GM23248 (cell line): ENCODE results near the gene PSMB4. TPM values are rescaled to one million over a fixed set of nuclear protein-coding genes. Genes with fewer than 3 reads are reported as not detected.

ENCODE experiments used
- DNase-seq: peaks from one replicate; pipeline ENCODE4 v3.0.0-alpha.2; 2015
- H2AFZ ChIP-seq: fragments of 200-600 bp; sonication (generic); 2 replicates; pipeline ENCODE4 v1.6.1; 2016; ENCODE audit warnings: antibody characterized with exemption
- H3F3A ChIP-seq: fragments of 200-600 bp; sonication (generic); 2 replicates; pipeline ENCODE4 v1.6.1; 2016; ENCODE audit warnings: mild to moderate bottlenecking, antibody characterized with exemption, mixed run types; ENCODE audit not compliant: insufficient read depth
- H3K27ac ChIP-seq: fragments of 200-600 bp; sonication (generic); 2 replicates; pipeline ENCODE4 v1.5.1; 2016; ENCODE audit warnings: mild to moderate bottlenecking
- H3K27me3 ChIP-seq: fragments of 200-600 bp; sonication (generic); replicated peaks from 2 replicates; pipeline ENCODE4 v1.6.1; 2016; ENCODE audit warnings: mild to moderate bottlenecking; ENCODE audit not compliant: insufficient read depth
- H3K36me3 ChIP-seq: fragments of 200-600 bp; sonication (generic); 2 replicates; pipeline ENCODE4 v1.6.1; 2016; ENCODE audit warnings: low read depth, mild to moderate bottlenecking
- H3K4me1 ChIP-seq: fragments of 200-600 bp; sonication (generic); 2 replicates; pipeline ENCODE4 v1.6.1; 2016; ENCODE audit warnings: mild to moderate bottlenecking; ENCODE audit not compliant: insufficient read depth
- H3K4me2 ChIP-seq: fragments of 200-600 bp; sonication (generic); one replicate; pipeline ENCODE4 v1.6.1; 2016; ENCODE audit warnings: mild to moderate bottlenecking; ENCODE audit not compliant: unreplicated experiment
- H3K4me3 ChIP-seq: fragments of 200-600 bp; sonication (generic); 2 replicates; pipeline ENCODE4 v1.5.1; 2016; ENCODE audit warnings: mild to moderate bottlenecking
- H3K79me2 ChIP-seq: fragments of 200-600 bp; sonication (generic); 2 replicates; pipeline ENCODE4 v1.6.1; 2016; ENCODE audit warnings: mild to moderate bottlenecking; ENCODE audit not compliant: insufficient read depth
- H3K9ac ChIP-seq: fragments of 200-600 bp; sonication (generic); 2 replicates; pipeline ENCODE4 v1.6.1; 2016; ENCODE audit warnings: mild to moderate bottlenecking
- H3K9me2 ChIP-seq: fragments of 200-600 bp; sonication (generic); 2 replicates; pipeline ENCODE4 v1.6.1; 2016; ENCODE audit warnings: mixed run types, mild to moderate bottlenecking, moderate library complexity; ENCODE audit not compliant: insufficient read depth
- H3K9me3 ChIP-seq: fragments of 200-600 bp; sonication (generic); one replicate; pipeline ENCODE4 v1.6.1; 2017; ENCODE audit warnings: low read depth
- H4K20me1 ChIP-seq: fragments of 200-600 bp; sonication (generic); 2 replicates; pipeline ENCODE4 v1.6.0; 2016; ENCODE audit not compliant: insufficient read depth
- EZH2 ChIP-seq: fragments of 200-600 bp; sonication (generic); IDR thresholded peaks from 2 replicates; pipeline ENCODE4 v1.6.1; 2018; ENCODE audit warnings: antibody characterized with exemption, mild to moderate bottlenecking; ENCODE audit not compliant: insufficient read depth, poor library complexity, severe bottlenecking
- EZH2phosphoT487 ChIP-seq: fragments of 200-600 bp; sonication (generic); IDR thresholded peaks from 2 replicates; pipeline ENCODE4 v1.6.1; 2018; ENCODE audit warnings: antibody characterized with exemption, moderate library complexity, mild to moderate bottlenecking, low read depth; ENCODE audit not compliant: insufficient read depth
- WGBS, 2 experiments: methylation state at CpG; one replicate each; pipeline ENCODE4 v1.1.6; 2015 to 2017; ENCODE audit warnings: low lambda C conversion rate in 2 of 2, low coverage in 1 of 2; ENCODE audit errors: missing lambda C conversion rate in 2 of 2; 5-methylcytosine and 5-hydroxymethylcytosine counted together
- in situ Hi-C: fragments of 300-500 bp; cut with MboI; formaldehyde crosslinking; loops from 2 replicates; pipeline ENCODE4 v1.15.0; 2020
- polyA plus RNA-seq: library from polyadenylated mRNA; unstranded; fragments of >200 nt; fragmentation: Nextera tagmentation; extraction: Ambion mirVana; gene quantifications from 2 replicates; pipeline ENCODE4 v1.2.1, GENCODE V29; 2016
- total RNA-seq: library from RNA; depleted of rRNA; stranded (reverse); fragments of >200 nt; shearing (Covaris generic); gene quantifications from 2 replicates; pipeline ENCODE4 v1.2.3, GENCODE V29; 2014

Gene PSMB4
- total and polyA plus RNA-seq, 2 experiments from 2014 or later = 193 to 262 TPM

DNA sequence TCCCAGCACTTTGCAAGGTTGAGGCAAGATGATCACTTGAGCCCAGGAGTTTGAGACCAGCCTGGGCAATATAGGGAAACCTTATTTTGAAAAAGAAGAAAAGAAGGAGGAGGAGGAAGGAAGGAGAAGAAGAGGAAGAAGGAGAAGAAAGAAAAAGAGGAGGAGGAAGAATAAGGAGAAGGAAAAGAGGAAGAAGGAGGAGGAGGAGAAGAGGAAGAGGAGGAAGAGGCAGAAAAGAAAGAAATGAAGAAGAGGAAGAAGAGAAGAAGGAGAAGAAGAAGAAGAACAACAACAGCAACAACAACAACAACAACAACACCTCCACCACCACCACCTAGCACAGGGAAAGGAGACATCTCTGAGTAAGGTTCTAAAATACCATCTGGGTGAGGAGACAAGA, 37.5 kb upstream of the PSMB4 start:
- in situ Hi-C loops = no loop called here
- H3K4me3 ChIP-seq = no peak overlapping the region

DNA sequence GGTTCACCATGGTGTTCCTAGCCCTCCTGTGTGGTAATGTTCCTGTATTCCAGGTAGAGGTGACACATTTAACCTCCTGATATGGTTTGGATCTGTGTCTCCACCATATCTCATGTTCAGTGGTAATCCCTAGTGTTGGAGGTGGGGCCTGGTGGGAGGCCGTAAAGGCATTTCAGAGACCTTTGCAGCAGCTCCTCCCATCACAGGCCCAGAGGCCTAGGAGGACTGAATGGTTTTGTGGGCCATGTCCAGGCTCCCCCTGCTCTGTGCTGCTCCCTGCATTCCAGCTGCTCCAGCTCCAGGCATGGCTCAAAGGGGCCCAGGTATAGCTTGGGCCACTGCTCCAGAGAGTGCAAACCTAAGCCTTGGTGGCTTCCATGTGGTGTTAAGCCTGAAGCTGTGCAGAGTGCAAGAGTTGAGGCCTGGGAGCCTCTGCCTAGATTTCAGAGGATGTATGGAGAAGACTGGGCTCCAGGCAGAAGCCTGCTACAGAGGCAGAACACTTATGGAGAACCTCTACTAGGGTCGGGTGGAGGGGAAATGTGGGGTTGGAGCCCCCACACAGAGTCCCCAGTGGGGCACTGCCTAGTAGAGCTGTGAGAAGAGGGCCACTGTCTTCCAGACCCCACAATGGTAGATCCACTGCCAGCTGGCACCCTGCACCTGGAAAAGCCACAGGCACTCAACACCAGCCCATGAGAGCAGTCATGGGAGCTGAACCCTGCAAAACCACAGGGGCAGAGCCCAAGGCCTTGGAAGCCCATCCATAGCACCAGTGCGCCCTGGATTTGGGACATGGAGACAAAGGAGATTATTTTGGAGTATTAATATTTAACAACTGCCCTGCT, 36.8 kb upstream of the PSMB4 start:
- H2AFZ ChIP-seq = no peak overlapping the region
- no peak overlapping the region for H3K4me3 ChIP-seq
- H3K9ac ChIP-seq = no peak overlapping the region
- no peaks in the 10 kb centered on the region for H3K79me2 ChIP-seq
- 54 to 62% methylated on average over 3 of the region's 3 CpGs for WGBS, 2 experiments
- no peaks in the 10 kb centered on the region for H3K9me3 ChIP-seq
- DNase-seq = no peak
- TF ChIP-seq EZH2phosphoT487 = no peak
- no peak for TF ChIP-seq EZH2
- H4K20me1 ChIP-seq = no peaks in the 10 kb centered on the region
- no peak overlapping the region for H3K27ac ChIP-seq
- H3K4me1 ChIP-seq = no peaks in the 10 kb centered on the region
- no peaks in the 10 kb centered on the region for H3K27me3 ChIP-seq
- H3K36me3 ChIP-seq = no peaks in the 10 kb centered on the region
- H3K9me2 ChIP-seq = no peaks in the 10 kb centered on the region
- in situ Hi-C loops = no loop called here
- H3K4me2 ChIP-seq = no peak overlapping the region
- H3F3A ChIP-seq = no peaks in the 10 kb centered on the region

More for the DNA sequence above, 37.5 kb upstream of the PSMB4 start:
- no peak for TF ChIP-seq EZH2phosphoT487
- TF ChIP-seq EZH2 = no peak
- Histone ChIP-seq H3F3A (no peaks in the 10 kb centered on the region), H3K79me2 (no peaks in the 10 kb centered on the region), H2AFZ (no peak overlapping the region), H4K20me1 (no peaks in the 10 kb centered on the region), H3K4me2 (no peak overlapping the region), H3K9ac (no peak overlapping the region), H3K36me3 (no peaks in the 10 kb centered on the region), H3K9me3 (no peaks in the 10 kb centered on the region), H3K27ac (no peak overlapping the region), H3K27me3 (no peaks in the 10 kb centered on the region), H3K9me2 (no peaks in the 10 kb centered on the region), H3K4me1 (no peaks in the 10 kb centered on the region)
- no peak for DNase-seq

DNA sequence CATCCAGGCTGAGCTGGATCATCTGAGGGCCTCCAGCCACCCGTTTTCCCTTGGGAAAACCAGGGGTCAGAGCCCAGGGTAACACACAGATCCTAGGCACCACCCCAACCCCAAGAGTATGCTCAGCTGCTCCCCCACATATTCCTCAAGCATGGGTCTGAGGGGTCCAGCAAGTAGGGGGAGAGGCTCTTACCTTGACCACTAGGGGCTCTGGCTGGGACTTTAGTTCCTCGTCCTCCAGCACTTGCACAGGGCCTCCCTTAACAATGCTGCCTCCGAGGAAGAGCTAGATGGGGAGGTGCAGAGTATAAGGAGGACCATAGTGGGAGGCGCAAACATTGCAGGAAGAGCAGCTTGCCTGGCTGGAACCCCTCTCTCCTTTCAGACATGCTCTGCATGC, 34.4 kb upstream of the PSMB4 start:
- no peaks in the 10 kb centered on the region for H4K20me1 ChIP-seq
- no peaks in the 10 kb centered on the region for H3F3A ChIP-seq
- TF ChIP-seq EZH2 = no peak
- no peak for TF ChIP-seq EZH2phosphoT487
- no peak overlapping the region for H2AFZ ChIP-seq
- in situ Hi-C loops = no loop called here
- H3K36me3 ChIP-seq = no peaks in the 10 kb centered on the region
- H3K4me1 ChIP-seq = no peaks in the 10 kb centered on the region
- H3K4me3 ChIP-seq = no peak overlapping the region
- no peaks in the 10 kb centered on the region for H3K27me3 ChIP-seq
- WGBS, 2 experiments = 74 to 76% methylated on average over 4 of the region's 4 CpGs
- H3K9me3 ChIP-seq = no peaks in the 10 kb centered on the region
- no peak overlapping the region for H3K4me2 ChIP-seq
- no peaks in the 10 kb centered on the region for H3K9me2 ChIP-seq
- no peak overlapping the region for H3K9ac ChIP-seq
- no peak for DNase-seq
- H3K27ac ChIP-seq = no peak overlapping the region
- no peaks in the 10 kb centered on the region for H3K79me2 ChIP-seq

DNA sequence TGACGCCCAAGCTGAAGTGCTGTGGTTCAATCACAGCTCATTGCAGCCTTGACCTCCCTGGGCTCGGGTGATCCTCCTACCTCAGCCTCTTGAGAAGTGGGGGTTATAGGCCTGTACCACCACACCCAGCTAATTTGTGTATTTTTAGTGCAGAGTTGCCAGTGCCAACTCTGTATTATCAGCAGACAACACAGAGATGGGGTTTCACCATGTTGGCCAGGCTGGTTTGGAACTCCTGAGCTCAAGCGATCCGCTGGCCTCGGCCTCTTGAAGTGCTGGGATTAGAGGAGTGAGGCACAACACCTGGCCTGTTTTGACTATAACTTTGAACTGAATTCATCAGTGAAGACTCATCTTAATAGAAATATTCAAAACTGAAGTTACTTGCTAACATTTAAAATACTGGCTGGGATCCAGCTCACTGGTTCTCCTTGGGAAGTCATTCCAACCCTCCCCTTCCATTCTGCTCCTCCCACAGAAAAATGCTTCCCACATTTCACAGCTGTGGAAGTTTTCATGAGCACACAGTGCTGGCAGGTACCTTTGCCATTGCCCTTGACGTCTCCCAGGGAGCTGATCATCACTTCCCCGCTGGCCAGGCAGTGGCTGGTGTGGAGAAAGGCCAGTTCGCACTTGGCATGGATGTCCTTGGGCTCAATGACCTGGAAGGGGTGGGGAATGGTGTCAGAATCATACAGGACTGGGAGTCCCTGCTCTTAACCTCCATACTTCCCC, 31.5 kb upstream of the PSMB4 start:
- no peaks in the 10 kb centered on the region for H3K79me2 ChIP-seq
- WGBS, 2 experiments = 77 to 80% methylated on average over 8 of the region's 8 CpGs
- no peaks in the 10 kb centered on the region for H4K20me1 ChIP-seq
- no peak overlapping the region for H2AFZ ChIP-seq
- H3F3A ChIP-seq = no peaks in the 10 kb centered on the region
- no peak overlapping the region for H3K4me2 ChIP-seq
- no peak overlapping the region for H3K4me3 ChIP-seq
- no peak for DNase-seq
- H3K9me2 ChIP-seq = no peaks in the 10 kb centered on the region
- no peaks in the 10 kb centered on the region for H3K9me3 ChIP-seq
- peaks cover 16% of the 10 kb centered on the region; the same call in 1 of the 2 replicates for H3K4me1 ChIP-seq
- TF ChIP-seq EZH2 = no peak
- TF ChIP-seq EZH2phosphoT487 = no peak
- no peak overlapping the region for H3K9ac ChIP-seq
- no peak overlapping the region for H3K27ac ChIP-seq
- in situ Hi-C loops = no loop called here
- H3K36me3 ChIP-seq = no peaks in the 10 kb centered on the region
- H3K27me3 ChIP-seq = no peaks in the 10 kb centered on the region
